Endothelial cell (in vitro differentiated cells): ENCODE data around the gene GRAMD4. TPM values are rescaled to one million over a fixed set of nuclear protein-coding genes. Genes with fewer than 3 reads are reported as not detected.

Experiments
- DNase-seq: peaks from one replicate; pipeline ENCODE4 v3.0.0; 2021; ENCODE audit warnings: low spot score
- H3K27ac Mint-ChIP-seq: one replicate; pipeline ENCODE4 v1.8.0; 2021; ENCODE audit warnings: mixed read lengths, inconsistent platforms; ENCODE audit not compliant: unreplicated experiment
- H3K27me3 Mint-ChIP-seq: one replicate; pipeline ENCODE4 v1.8.0; 2021; ENCODE audit warnings: mild to moderate bottlenecking, moderate library complexity, mixed read lengths, inconsistent platforms; ENCODE audit not compliant: unreplicated experiment
- H3K36me3 Mint-ChIP-seq: one replicate; pipeline ENCODE4 v1.8.0; 2021; ENCODE audit warnings: mild to moderate bottlenecking, low read depth, mixed read lengths, inconsistent platforms; ENCODE audit not compliant: unreplicated experiment
- H3K4me1 Mint-ChIP-seq: one replicate; pipeline ENCODE4 v1.8.0; 2021; ENCODE audit warnings: mild to moderate bottlenecking, mixed read lengths, inconsistent platforms; ENCODE audit not compliant: unreplicated experiment
- H3K4me3 Mint-ChIP-seq: one replicate; pipeline ENCODE4 v1.8.0; 2021; ENCODE audit warnings: mild to moderate bottlenecking, mixed read lengths, inconsistent platforms; ENCODE audit not compliant: unreplicated experiment
- H3K9me3 Mint-ChIP-seq: one replicate; pipeline ENCODE4 v1.8.0; 2021; ENCODE audit warnings: mixed read lengths, inconsistent platforms; ENCODE audit not compliant: unreplicated experiment
- CTCF ChIP-seq: fragments of 200-600 bp; sonication (generic); IDR thresholded peaks from one replicate; pipeline ENCODE4 v1.5.0; 2021; ENCODE audit warnings: antibody characterized with exemption; ENCODE audit not compliant: unreplicated experiment
- total RNA-seq: library from RNA; stranded (reverse); fragmentation: NEBNext Ultra II Directional; extraction: Animal tissue kit (Norgen Biotek cat#: 25700); gene quantifications from one replicate; pipeline ENCODE4 v1.2.1, GENCODE V29; 2021; ENCODE audit not compliant: unreplicated experiment

The GRAMD4 gene
- total RNA-seq, 1 donor from 2014 or later: 42.7 TPM

- Mint-ChIP-seq H3K4me1 (peaks cover 13% of the 10 kb centered on the region), H3K36me3 (peaks cover 6% of the 10 kb centered on the region), H3K27me3 (peaks cover 7% of the 10 kb centered on the region), H3K27ac (no peak overlapping the region), H3K9me3 (no peaks in the 10 kb centered on the region), H3K4me3 (no peak overlapping the region)
- TF ChIP-seq CTCF: no peak
- no peak for DNase-seq
Observed at GRCh38 chr22:46605117-46605516, 15.1 kb upstream of the GRAMD4 start.

DNA sequence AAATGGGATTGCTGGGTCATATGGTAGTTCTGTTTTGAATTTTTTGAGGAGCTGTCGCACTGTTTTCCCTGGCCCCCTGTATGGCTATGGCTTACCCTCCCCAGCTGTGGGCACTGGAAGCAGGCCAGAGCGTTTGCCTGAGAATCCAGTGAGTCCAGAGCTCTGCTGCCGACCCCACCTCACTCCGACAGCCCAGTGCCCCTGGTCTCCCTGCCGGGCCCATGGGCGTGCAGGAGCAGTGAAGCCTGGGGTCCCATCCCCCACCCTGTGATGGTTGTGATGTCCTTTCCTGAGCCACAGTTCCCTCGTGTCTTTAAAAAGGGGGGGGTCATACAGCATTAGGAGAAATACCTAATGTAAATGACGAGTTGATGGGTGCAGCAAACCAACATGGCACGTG lies 13.3 kb upstream of the GRAMD4 start:
- Mint-ChIP-seq H3K27ac (no peak overlapping the region), H3K9me3 (no peaks in the 10 kb centered on the region), H3K4me3 (no peak overlapping the region), H3K4me1 (peaks cover 13% of the 10 kb centered on the region), H3K27me3 (peaks cover 7% of the 10 kb centered on the region), H3K36me3 (peaks cover 6% of the 10 kb centered on the region)
- DNase-seq: no peak
- no peak for TF ChIP-seq CTCF

DNA sequence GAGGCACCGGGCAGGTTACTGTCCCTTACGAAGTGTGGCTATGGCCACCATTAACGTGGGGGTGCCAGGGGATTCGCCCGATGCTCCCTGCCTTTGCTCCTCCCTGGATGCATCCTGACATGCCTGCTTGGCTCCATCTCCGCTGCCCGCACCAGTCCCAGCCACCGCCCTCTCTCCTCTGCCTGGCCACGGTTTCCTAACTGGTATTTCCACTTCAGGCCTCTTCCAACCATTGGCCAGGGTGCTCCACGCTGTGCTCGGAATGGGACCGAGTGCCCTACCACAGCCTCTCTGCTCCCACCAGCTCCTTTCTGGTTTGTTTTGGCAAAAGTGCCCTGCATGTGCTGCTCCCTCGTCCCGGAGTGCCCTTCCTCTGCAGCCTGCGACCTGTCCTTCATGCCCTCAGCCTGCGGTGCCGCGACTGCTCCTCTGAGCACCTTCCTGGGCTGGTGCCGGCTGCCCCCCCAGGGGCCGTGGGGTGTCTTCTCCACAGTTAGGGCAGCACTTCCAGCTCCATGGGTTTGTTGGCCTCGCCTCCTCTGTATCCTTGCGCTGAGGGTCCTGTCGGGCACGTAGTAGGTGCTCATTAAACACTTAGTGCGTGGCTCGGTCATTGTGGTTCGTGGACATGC lies 12.6 kb upstream of the GRAMD4 start:
- H3K36me3 Mint-ChIP-seq: peaks cover 6% of the 10 kb centered on the region
- no peak overlapping the region for H3K27ac Mint-ChIP-seq
- no peak for DNase-seq
- no peaks in the 10 kb centered on the region for H3K9me3 Mint-ChIP-seq
- H3K27me3 Mint-ChIP-seq: peaks cover 10% of the 10 kb centered on the region
- no peak for TF ChIP-seq CTCF
- peaks cover 13% of the 10 kb centered on the region for H3K4me1 Mint-ChIP-seq
- no peak overlapping the region for H3K4me3 Mint-ChIP-seq

- DNase-seq: no peak
- Mint-ChIP-seq H3K9me3 (no peaks in the 10 kb centered on the region), H3K36me3 (peaks cover 6% of the 10 kb centered on the region), H3K27ac (no peak overlapping the region), H3K27me3 (peaks cover 11% of the 10 kb centered on the region), H3K4me1 (peaks cover 20% of the 10 kb centered on the region), H3K4me3 (no peak overlapping the region)
- no peak for TF ChIP-seq CTCF
Observed at GRCh38 chr22:46609175-46609690, 11.0 kb upstream of the GRAMD4 start.

DNA sequence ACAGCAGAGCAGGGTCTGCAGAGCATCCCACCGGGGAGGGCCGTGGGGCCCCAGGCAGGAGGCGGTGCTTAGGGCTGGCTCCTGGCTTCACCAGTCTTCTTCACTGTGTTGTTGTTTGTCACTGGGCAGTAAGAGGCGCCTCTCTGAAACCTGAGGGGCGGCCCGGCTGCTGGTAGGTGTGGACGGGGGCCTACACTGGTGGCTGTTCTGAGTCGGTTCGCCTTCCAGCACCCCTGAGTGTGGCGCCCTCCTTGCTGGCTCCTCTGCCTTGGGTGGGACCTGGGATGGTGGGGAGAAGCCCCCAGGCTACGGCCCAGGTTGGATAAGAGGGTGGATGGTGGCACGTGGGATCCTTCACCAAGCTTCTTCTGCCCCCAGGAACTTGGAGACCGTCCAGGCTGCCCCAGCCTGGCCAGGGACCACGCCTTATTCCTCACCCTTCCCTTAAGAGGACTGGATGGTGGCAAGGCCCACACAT lies 10.4 kb upstream of the GRAMD4 start:
- TF ChIP-seq CTCF: no peak
- no peak for DNase-seq
- Mint-ChIP-seq H3K9me3 (no peaks in the 10 kb centered on the region), H3K27me3 (peaks cover 10% of the 10 kb centered on the region), H3K4me3 (no peak overlapping the region), H3K27ac (no peak overlapping the region), H3K4me1 (peaks cover 17% of the 10 kb centered on the region), H3K36me3 (peaks cover 6% of the 10 kb centered on the region)
